Measurements from ENCODE around the gene SRM. TPM values are rescaled to one million over a fixed set of nuclear protein-coding genes. Genes with fewer than 3 reads are reported as not detected.
"Not testable (repeated sequence)": the region's sequence is repeated elsewhere in the genome, so short reads cannot be mapped to it uniquely, and the experiment has no call there.

The SRM gene
- total RNA-seq, 1 experiment from 2014 or later: 150 TPM

DNA sequence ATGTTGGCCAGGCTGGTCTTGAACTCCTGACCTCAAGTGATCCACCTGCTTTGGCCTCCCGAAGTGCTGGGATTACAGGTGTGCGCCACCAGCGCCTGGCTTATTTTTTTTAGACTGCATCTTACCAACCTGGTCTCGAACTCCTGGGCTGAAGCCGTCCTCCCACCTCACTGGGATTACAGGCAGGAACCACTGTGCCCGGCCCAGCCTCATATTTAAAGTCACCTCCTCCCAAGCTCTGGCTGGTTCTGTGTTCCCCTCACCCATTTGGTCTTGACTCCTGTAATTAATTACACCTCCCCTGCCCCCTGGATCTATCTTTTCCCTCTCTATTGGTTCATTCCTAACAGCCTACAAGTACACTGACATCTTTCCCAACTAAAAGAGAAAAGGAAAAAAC is 41.5 kb upstream of the SRM start:
- Histone ChIP-seq H3K36me3 (ENCODE audit: control insufficient read depth in 1 of 2, insufficient read depth in 2 of 2, low read length in 2 of 2) (peaks cover 9 to 10% of the 10 kb centered on the region in 2 experiments; a peak in 3 of 4 replicates), H3K9me3 (ENCODE audit: control insufficient read depth in 1 of 2, insufficient read depth in 1 of 2, low read depth in 1 of 2, low read length in 2 of 2) (no peaks in the 10 kb centered on the region), H3K4me3 (replicated peaks in 1 of 2; ENCODE audit: low read depth in 1 of 2, low read length in 2 of 2) (no peak overlapping the region), H3K4me1 (ENCODE audit: control insufficient read depth in 1 of 2, insufficient read depth in 2 of 2, low read length in 2 of 2) (peaks cover 6 to 18% of the 10 kb centered on the region in 2 experiments), H3K9ac (ENCODE audit: low read length) (no peak overlapping the region), H2AFZ (ENCODE audit: low read depth, low read length, poor library complexity, severe bottlenecking) (no peak overlapping the region), H3K79me2 (ENCODE audit: insufficient read depth, low read length) (peaks cover 32% of the 10 kb centered on the region), H3K4me2 (ENCODE audit: low read length) (no peak overlapping the region), H4K20me1 (ENCODE audit: insufficient read depth) (no peaks in the 10 kb centered on the region; the same call in 1 of the 2 replicates), H3K27ac (ENCODE audit: low read depth, low read length) (no peak overlapping the region), H3K9me2 (ENCODE audit: insufficient read depth) (no peaks in the 10 kb centered on the region), H3K27me3 (ENCODE audit: insufficient read depth, low read length) (no peaks in the 10 kb centered on the region)
- ATAC-seq (no peak), DNase-seq (ENCODE audit: low read depth, low spot score) (no peak)
- ChIA-PET POLR2A (no interaction called here), CTCF (no interaction called here), RAD21 (ENCODE audit: low non-redundant PET in 1 of 2, low total read pairs in 2 of 2, uncharacterized antibody in 2 of 2, unreplicated experiment in 2 of 2) (interaction anchor here in 1 of 2 experiments (0.8 kb wide), 1 partner anchor 64 kb away, joined by 3 read pairs; no protein-coding TSS in a partner anchor)
- intact Hi-C loops (cut with micrococcal nuclease): no loop called here
- BruUV-seq (replicated peaks): no TSS peak
- no peak for TF ChIP-seq ELF1 (IDR thresholded peaks at IDR 0.05; ENCODE audit: borderline replicate concordance, low read depth)
- no peak for TF ChIP-seq SRF (IDR thresholded peaks at IDR 0.05; ENCODE audit: low read depth)
- no peak for TF ChIP-seq ZBTB33 (IDR thresholded peaks at IDR 0.05; ENCODE audit: extremely low read depth, insufficient replicate concordance, low read length)
- TF ChIP-seq, protein P1, sequence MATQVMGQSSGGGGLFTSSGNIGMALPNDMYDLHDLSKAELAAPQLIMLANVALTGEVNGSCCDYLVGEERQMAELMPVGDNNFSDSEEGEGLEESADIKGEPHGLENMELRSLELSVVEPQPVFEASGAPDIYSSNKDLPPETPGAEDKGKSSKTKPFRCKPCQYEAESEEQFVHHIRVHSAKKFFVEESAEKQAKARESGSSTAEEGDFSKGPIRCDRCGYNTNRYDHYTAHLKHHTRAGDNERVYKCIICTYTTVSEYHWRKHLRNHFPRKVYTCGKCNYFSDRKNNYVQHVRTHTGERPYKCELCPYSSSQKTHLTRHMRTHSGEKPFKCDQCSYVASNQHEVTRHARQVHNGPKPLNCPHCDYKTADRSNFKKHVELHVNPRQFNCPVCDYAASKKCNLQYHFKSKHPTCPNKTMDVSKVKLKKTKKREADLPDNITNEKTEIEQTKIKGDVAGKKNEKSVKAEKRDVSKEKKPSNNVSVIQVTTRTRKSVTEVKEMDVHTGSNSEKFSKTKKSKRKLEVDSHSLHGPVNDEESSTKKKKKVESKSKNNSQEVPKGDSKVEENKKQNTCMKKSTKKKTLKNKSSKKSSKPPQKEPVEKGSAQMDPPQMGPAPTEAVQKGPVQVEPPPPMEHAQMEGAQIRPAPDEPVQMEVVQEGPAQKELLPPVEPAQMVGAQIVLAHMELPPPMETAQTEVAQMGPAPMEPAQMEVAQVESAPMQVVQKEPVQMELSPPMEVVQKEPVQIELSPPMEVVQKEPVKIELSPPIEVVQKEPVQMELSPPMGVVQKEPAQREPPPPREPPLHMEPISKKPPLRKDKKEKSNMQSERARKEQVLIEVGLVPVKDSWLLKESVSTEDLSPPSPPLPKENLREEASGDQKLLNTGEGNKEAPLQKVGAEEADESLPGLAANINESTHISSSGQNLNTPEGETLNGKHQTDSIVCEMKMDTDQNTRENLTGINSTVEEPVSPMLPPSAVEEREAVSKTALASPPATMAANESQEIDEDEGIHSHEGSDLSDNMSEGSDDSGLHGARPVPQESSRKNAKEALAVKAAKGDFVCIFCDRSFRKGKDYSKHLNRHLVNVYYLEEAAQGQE (IDR thresholded peaks at IDR 0.05; ENCODE audit: low read depth): no peak
- TF ChIP-seq MAX (IDR thresholded peaks at IDR 0.05): no peak
- no peak for TF ChIP-seq CTCF (IDR thresholded peaks at IDR 0.05 in 2 of 3, conservative IDR thresholded peaks at IDR 0.05 in 1 of 3; ENCODE audit: borderline replicate concordance in 1 of 3, insufficient read depth in 1 of 3, low read depth in 2 of 3, low read length in 2 of 3)
- TF ChIP-seq RAD21 (IDR thresholded peaks at IDR 0.05; ENCODE audit: low read depth): no peak

- H3K4me3 ChIP-seq (replicated peaks in 1 of 2; ENCODE audit: low read depth in 1 of 2, low read length in 2 of 2); H3K4me2 ChIP-seq (ENCODE audit: low read length); H3K9me2 ChIP-seq (ENCODE audit: insufficient read depth); CTCF ChIA-PET; H3K27ac ChIP-seq (ENCODE audit: low read depth, low read length); H3K9me3 ChIP-seq (ENCODE audit: control insufficient read depth in 1 of 2, insufficient read depth in 1 of 2, low read depth in 1 of 2, low read length in 2 of 2); ATAC-seq; H3K36me3 ChIP-seq (ENCODE audit: control insufficient read depth in 1 of 2, insufficient read depth in 2 of 2, low read length in 2 of 2); H4K20me1 ChIP-seq (ENCODE audit: insufficient read depth); H3K9ac ChIP-seq (ENCODE audit: low read length); RAD21 ChIA-PET (ENCODE audit: low non-redundant PET in 1 of 2, low total read pairs in 2 of 2, uncharacterized antibody in 2 of 2, unreplicated experiment in 2 of 2); H2AFZ ChIP-seq (ENCODE audit: low read depth, low read length, poor library complexity, severe bottlenecking); POLR2A ChIA-PET; DNase-seq (ENCODE audit: low read depth, low spot score); intact Hi-C loops (cut with micrococcal nuclease); BruUV-seq (replicated peaks); H3K27me3 ChIP-seq (ENCODE audit: insufficient read depth, low read length): not testable (repeated sequence)
- Histone ChIP-seq H3K4me1 (ENCODE audit: control insufficient read depth in 1 of 2, insufficient read depth in 2 of 2, low read length in 2 of 2) (peaks cover 6 to 18% of the 10 kb centered on the region in 2 experiments), H3K79me2 (ENCODE audit: insufficient read depth, low read length) (peaks cover 34% of the 10 kb centered on the region)
These were observed 41.0 kb upstream of the SRM start for GRCh38 chr1:11100806-11101205.

All from HCT116 (cell line).